Kidney (tissue), 14 donors: ENCODE data around the gene CPEB4. TPM values are rescaled to one million over a fixed set of nuclear protein-coding genes. Genes with fewer than 3 reads are reported as not detected.

ENCODE experiments used
- DNase-seq, 5 donors: peaks; one replicate each; pipeline ENCODE4 v3.0.0-alpha.2; 2013 to 2020
- FAIRE-seq: peaks from 2 replicates; lab custom pipeline; 2012; peaks lifted over from hg19 to GRCh38; lab: Jason Lieb, UNC
- H3K27ac ChIP-seq, 2 donors: one replicate each; pipeline ENCODE4 v1.7.0; 2013; ENCODE audit warnings: low read depth in 2 of 2, low read length in 2 of 2, inconsistent platforms in 1 of 2
- H3K27me3 ChIP-seq: one replicate; pipeline ENCODE4 v1.7.1; 2013; ENCODE audit warnings: low read length, inconsistent platforms; ENCODE audit not compliant: control insufficient read depth, insufficient read depth
- H3K36me3 ChIP-seq, 3 donors: one replicate each; pipeline versions ENCODE4 v1.7.0 to v1.7.1; 2013; ENCODE audit warnings: low read length in 3 of 3, control low read depth in 1 of 3, inconsistent platforms in 1 of 3; ENCODE audit not compliant: insufficient read depth in 3 of 3, control insufficient read depth in 2 of 3
- H3K4me1 ChIP-seq, 3 donors: one replicate each; pipeline versions ENCODE4 v1.7.0 to v1.7.1; 2013; ENCODE audit warnings: low read length in 3 of 3, inconsistent platforms in 1 of 3, low read depth in 1 of 3; ENCODE audit not compliant: control insufficient read depth in 2 of 3, insufficient read depth in 2 of 3
- H3K4me3 ChIP-seq, 3 donors: one replicate each; pipeline versions ENCODE4 v1.7.0 to v1.8.1; 2013; ENCODE audit warnings: low read length in 3 of 3, control low read depth in 1 of 3, inconsistent platforms in 1 of 3
- H3K9ac ChIP-seq, 3 donors: one replicate each; pipeline versions ENCODE4 v1.7.0 to v1.7.1; 2013; ENCODE audit warnings: low read length in 3 of 3, control low read depth in 1 of 3, inconsistent platforms in 1 of 3
- H3K9me3 ChIP-seq, 3 donors: one replicate each; pipeline versions ENCODE4 v1.7.0 to v1.7.1; 2013; ENCODE audit warnings: low read length in 3 of 3, control low read depth in 1 of 3, inconsistent platforms in 1 of 3; ENCODE audit not compliant: control insufficient read depth in 2 of 3, insufficient read depth in 1 of 3
- CTCF ChIP-seq: IDR thresholded peaks from 3 replicates; pipeline ENCODE4 v1.5.1; 2012; ENCODE audit warnings: mild to moderate bottlenecking, moderate library complexity, borderline replicate concordance; ENCODE audit not compliant: insufficient read depth; ENCODE audit errors: extremely low read depth
- intact Hi-C: fragments of 100-400 bp; cut with DNase I; formaldehyde crosslinking; loops from one replicate; pipeline ENCODE4 v1.11.1; 2022
- polyA plus RNA-seq: library from polyadenylated mRNA; stranded (reverse); fragments of 350-450 nt; fragmentation: Illumina TruSeq; extraction: RNeasy Lipid Tissue Mini Kit (QIAGEN cat#74804); gene quantifications from one replicate; pipeline ENCODE4 v1.2.3, GENCODE V29; 2014; ENCODE audit warnings: low read depth, low replicate concordance; ENCODE audit not compliant: insufficient read depth
- total RNA-seq: library from RNA; stranded (reverse); fragmentation: NEBNext Ultra II Directional; extraction: Animal tissue kit (Norgen Biotek cat#: 25700); gene quantifications from one replicate; pipeline ENCODE4 v1.2.1, GENCODE V29; 2021
- donor health status: control.
- donor health status: control.
- donor health status: control.
- donor health status: control.
- donor health status: control.
- donor health status: DM: yes; HTN: yes; CAD: no.
- donor health status: Normal renal cell carcinoma (clear cell type).

Gene CPEB4
- total and polyA plus RNA-seq, 2 donors from 2014 or later: 9.5 to 73.0 TPM

GRCh38 chr5:173852790-173853359, 35.3 kb upstream of the CPEB4 start:
- Histone ChIP-seq H3K27ac (no peak overlapping the region), H3K9ac (no peak overlapping the region), H3K9me3 (peaks cover 0 to 6% (median 0%) of the 10 kb centered on the region in 3 donors), H3K4me1 (no peaks in the 10 kb centered on the region), H3K27me3 (no peaks in the 10 kb centered on the region), H3K4me3 (no peak overlapping the region), H3K36me3 (no peaks in the 10 kb centered on the region)
- FAIRE-seq (no peak), DNase-seq (no peak)
- intact Hi-C loops: no loop called here
- no peak for TF ChIP-seq CTCF

- no peak for TF ChIP-seq CTCF
- intact Hi-C loops: no loop called here
- Histone ChIP-seq H3K4me3 (no peak overlapping the region), H3K4me1 (no peaks in the 10 kb centered on the region), H3K36me3 (no peaks in the 10 kb centered on the region), H3K9me3 (peaks cover 0 to 6% (median 0%) of the 10 kb centered on the region in 3 donors), H3K27ac (no peak overlapping the region), H3K27me3 (no peaks in the 10 kb centered on the region), H3K9ac (no peak overlapping the region)
- DNase-seq (no peak), FAIRE-seq (no peak)
Observed at GRCh38 chr5:173853370-173854131, 34.6 kb upstream of the CPEB4 start.

GRCh38 chr5:173855162-173855994, 32.8 kb upstream of the CPEB4 start:
- intact Hi-C loops: no loop called here
- Histone ChIP-seq H3K27me3 (no peaks in the 10 kb centered on the region), H3K9me3 (no peaks in the 10 kb centered on the region), H3K9ac (no peak overlapping the region), H3K36me3 (no peaks in the 10 kb centered on the region), H3K4me1 (peaks cover 0 to 11% (median 2%) of the 10 kb centered on the region in 3 donors), H3K27ac (no peak overlapping the region), H3K4me3 (no peak overlapping the region)
- no peak for TF ChIP-seq CTCF
- FAIRE-seq (no peak), DNase-seq (no peak)
